SU-DHL-6 (cell line): ENCODE measurements around the gene OR52E4.

ENCODE experiments used
- H2AFZ ChIP-seq: fragments of 200-600 bp; sonication (generic); 2 replicates; pipeline ENCODE4 v1.6.1; 2014; ENCODE audit warnings: low read depth, mild to moderate bottlenecking, moderate library complexity, mixed read lengths, antibody characterized with exemption, low read length; ENCODE audit not compliant: severe bottlenecking
- H3F3A ChIP-seq: fragments of 200-600 bp; shearing (Covaris generic); 2 replicates; pipeline ENCODE4 v1.6.0; 2016; ENCODE audit warnings: antibody characterized with exemption, mild to moderate bottlenecking; ENCODE audit not compliant: insufficient read depth
- H3K27ac ChIP-seq: fragments of 200-600 bp; sonication (generic); 2 replicates; pipeline ENCODE4 v1.5.1; 2016; ENCODE audit warnings: low read depth, mild to moderate bottlenecking, low read length, moderate library complexity, mixed read lengths
- H3K27me3 ChIP-seq: fragments of 200-600 bp; sonication (generic), shearing (Covaris generic); 2 replicates; pipeline ENCODE4 v1.6.0; 2014; ENCODE audit warnings: mild to moderate bottlenecking, low read length
- H3K36me3 ChIP-seq: fragments of 200-600 bp; sonication (generic); 2 replicates; pipeline ENCODE4 v1.6.1; 2014; ENCODE audit warnings: mild to moderate bottlenecking, low read length, mixed read lengths
- H3K4me2 ChIP-seq: fragments of 300-600, 200-600 bp; shearing (Covaris generic), sonication (generic); 2 replicates; pipeline ENCODE4 v1.6.0; 2014; ENCODE audit warnings: low read length, low read depth, mild to moderate bottlenecking; ENCODE audit not compliant: poor library complexity, severe bottlenecking
- H3K4me3 ChIP-seq: fragments of 200-600 bp; sonication (generic); 2 replicates; pipeline ENCODE4 v1.5.1; 2014; ENCODE audit warnings: antibody characterized with exemption, low read length, mild to moderate bottlenecking, mixed read lengths; ENCODE audit not compliant: insufficient read depth, poor library complexity, severe bottlenecking
- H3K79me2 ChIP-seq: fragments of 200-600 bp; sonication (generic); 2 replicates; pipeline ENCODE4 v1.6.1; 2014; ENCODE audit warnings: mild to moderate bottlenecking, low read length, moderate library complexity; ENCODE audit not compliant: insufficient read depth
- H3K9ac ChIP-seq: fragments of 200-600 bp; sonication (generic); 2 replicates; pipeline ENCODE4 v1.7.0; 2014; ENCODE audit warnings: mild to moderate bottlenecking, low read length
- H3K9me2 ChIP-seq: fragments of 200-600 bp; sonication (generic); replicated peaks from 2 replicates; pipeline ENCODE4 v1.6.1; 2014; ENCODE audit warnings: low read length; ENCODE audit not compliant: insufficient read depth
- H3K9me3 ChIP-seq: fragments of 200-600 bp; sonication (generic); 2 replicates; pipeline ENCODE4 v1.6.1; 2014; ENCODE audit warnings: low read length, mixed read lengths; ENCODE audit not compliant: insufficient read depth
- H4K20me1 ChIP-seq: fragments of 200-600 bp; sonication (generic); 2 replicates; pipeline ENCODE4 v1.6.1; 2014; ENCODE audit warnings: low read depth, mild to moderate bottlenecking, antibody characterized with exemption, low read length, moderate library complexity, mixed read lengths
- EZH2phosphoT487 ChIP-seq: fragments of 200-600 bp; sonication (generic), shearing (Covaris generic); conservative IDR thresholded peaks from 2 replicates; pipeline ENCODE4 v1.6.1; 2018; ENCODE audit warnings: mild to moderate bottlenecking, antibody characterized with exemption, low read length, moderate library complexity, mixed read lengths
- TF ChIP-seq, protein P1 (sequence below): fragments of 200-600 bp; sonication (generic); IDR thresholded peaks from one replicate; pipeline ENCODE4 v1.5.1; 2017; ENCODE audit warnings: antibody characterized with exemption, mild to moderate bottlenecking, low read length, moderate library complexity; ENCODE audit not compliant: insufficient read depth, poor library complexity, severe bottlenecking

OR52E4 gene

DNA sequence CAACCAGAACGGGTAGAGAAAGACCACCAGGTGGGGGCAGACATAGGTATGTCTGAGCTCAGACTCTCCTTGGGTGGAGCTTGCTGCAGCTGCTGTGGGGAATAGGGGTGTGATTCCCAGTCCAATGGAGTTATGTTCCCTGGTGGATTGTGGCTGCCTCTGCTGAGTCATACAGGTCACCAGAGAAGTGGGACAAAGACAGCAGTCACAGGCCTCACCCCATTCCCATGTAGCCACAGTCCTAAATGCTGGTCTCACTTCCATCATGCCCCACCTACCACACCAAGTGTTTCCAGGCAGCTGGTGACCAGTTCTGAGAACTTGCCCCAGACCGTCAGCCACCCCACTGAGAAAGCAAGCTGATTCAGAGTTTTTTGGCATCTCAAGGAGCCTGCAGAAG is 30.1 kb downstream of the OR52E4 start:
- Histone ChIP-seq H3K9me2 (no peaks in the 10 kb centered on the region), H3K27me3 (no peaks in the 10 kb centered on the region), H3K27ac (no peak overlapping the region), H3K36me3 (no peaks in the 10 kb centered on the region), H4K20me1 (no peaks in the 10 kb centered on the region), H3K79me2 (no peaks in the 10 kb centered on the region), H3K4me2 (no peak overlapping the region), H3F3A (no peaks in the 10 kb centered on the region), H3K4me3 (no peak overlapping the region), H2AFZ (no peak overlapping the region), H3K9ac (no peak overlapping the region), H3K9me3 (no peaks in the 10 kb centered on the region)
- TF ChIP-seq EZH2phosphoT487: no peak
- TF ChIP-seq, protein P1, sequence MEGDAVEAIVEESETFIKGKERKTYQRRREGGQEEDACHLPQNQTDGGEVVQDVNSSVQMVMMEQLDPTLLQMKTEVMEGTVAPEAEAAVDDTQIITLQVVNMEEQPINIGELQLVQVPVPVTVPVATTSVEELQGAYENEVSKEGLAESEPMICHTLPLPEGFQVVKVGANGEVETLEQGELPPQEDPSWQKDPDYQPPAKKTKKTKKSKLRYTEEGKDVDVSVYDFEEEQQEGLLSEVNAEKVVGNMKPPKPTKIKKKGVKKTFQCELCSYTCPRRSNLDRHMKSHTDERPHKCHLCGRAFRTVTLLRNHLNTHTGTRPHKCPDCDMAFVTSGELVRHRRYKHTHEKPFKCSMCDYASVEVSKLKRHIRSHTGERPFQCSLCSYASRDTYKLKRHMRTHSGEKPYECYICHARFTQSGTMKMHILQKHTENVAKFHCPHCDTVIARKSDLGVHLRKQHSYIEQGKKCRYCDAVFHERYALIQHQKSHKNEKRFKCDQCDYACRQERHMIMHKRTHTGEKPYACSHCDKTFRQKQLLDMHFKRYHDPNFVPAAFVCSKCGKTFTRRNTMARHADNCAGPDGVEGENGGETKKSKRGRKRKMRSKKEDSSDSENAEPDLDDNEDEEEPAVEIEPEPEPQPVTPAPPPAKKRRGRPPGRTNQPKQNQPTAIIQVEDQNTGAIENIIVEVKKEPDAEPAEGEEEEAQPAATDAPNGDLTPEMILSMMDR: no peak

DNA sequence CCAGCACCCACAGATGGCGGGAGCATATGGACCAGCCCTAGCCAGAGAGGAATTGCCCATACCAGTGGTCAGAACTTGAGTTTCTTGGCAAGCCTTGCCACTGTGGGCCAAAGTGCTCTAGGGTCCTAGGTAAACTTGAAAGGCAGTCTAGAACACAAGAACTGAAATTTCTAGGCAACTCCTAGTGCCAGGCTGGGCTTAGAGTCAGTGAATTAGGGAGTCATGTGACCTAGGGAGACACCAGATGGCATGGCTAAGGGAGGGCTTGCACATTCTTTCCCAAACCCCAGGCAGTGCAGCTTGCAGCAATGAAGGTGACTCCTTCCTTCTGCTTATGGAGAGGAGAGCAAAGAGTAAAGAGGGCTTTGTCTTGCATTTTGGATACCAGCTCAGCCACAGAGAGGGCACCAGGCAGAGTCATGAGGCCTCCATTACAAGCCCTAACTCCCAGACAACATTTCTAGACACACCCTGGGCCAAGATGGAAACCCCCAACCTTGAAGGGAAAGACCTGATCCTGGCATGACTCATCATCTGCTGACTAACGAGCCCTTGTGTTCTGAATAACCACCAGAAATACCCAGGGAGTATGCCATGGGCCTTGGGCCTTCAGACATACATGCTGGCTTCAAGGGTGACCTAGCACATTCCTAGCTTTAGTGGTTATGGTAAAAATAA is 42.5 kb downstream of the OR52E4 start:
- H3K27me3 ChIP-seq: no peaks in the 10 kb centered on the region
- H3K9ac ChIP-seq: no peak overlapping the region
- no peak overlapping the region for H3K27ac ChIP-seq
- H3K79me2 ChIP-seq: no peaks in the 10 kb centered on the region
- H3K4me3 ChIP-seq: no peak overlapping the region
- H3F3A ChIP-seq: no peaks in the 10 kb centered on the region
- H3K36me3 ChIP-seq: no peaks in the 10 kb centered on the region
- H3K9me3 ChIP-seq: no peaks in the 10 kb centered on the region
- no peak overlapping the region for H3K4me2 ChIP-seq
- H4K20me1 ChIP-seq: no peaks in the 10 kb centered on the region
- H3K9me2 ChIP-seq: no peaks in the 10 kb centered on the region
- H2AFZ ChIP-seq: no peak overlapping the region
- no peak for TF ChIP-seq EZH2phosphoT487
- TF ChIP-seq, protein P1: no peak

DNA sequence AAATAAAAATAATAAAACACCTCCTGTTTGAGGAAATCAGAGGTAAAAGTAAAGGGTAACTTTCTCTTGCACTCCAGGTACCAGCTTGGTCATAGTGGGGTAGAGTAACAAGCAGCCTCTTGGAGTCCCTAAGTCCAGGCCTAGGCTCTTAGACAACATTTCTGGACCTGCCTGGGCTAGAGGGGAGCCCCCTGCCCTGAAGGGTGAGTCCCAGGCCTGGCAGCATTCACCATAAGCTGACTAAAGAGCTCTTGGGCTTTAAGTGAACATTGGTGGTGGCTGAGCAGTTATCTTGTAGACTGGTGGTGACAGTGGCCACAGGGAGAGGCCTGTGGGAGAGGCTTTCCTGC is 43.0 kb downstream of the OR52E4 start:
- Histone ChIP-seq H3K79me2 (no peaks in the 10 kb centered on the region), H3K4me3 (no peak overlapping the region), H3K36me3 (no peaks in the 10 kb centered on the region), H3K27me3 (no peaks in the 10 kb centered on the region), H3K27ac (no peak overlapping the region), H2AFZ (no peak overlapping the region), H3K4me2 (no peak overlapping the region), H3F3A (no peaks in the 10 kb centered on the region), H3K9ac (no peak overlapping the region), H3K9me3 (no peaks in the 10 kb centered on the region), H4K20me1 (no peaks in the 10 kb centered on the region), H3K9me2 (no peaks in the 10 kb centered on the region)
- TF ChIP-seq, protein P1: no peak
- TF ChIP-seq EZH2phosphoT487: no peak
